HEK293 (cell line): Measurements from ENCODE around the gene ARHGAP28.

Source experiments
- CTCF ChIA-PET: fragments of 350-600 bp; formaldehyde crosslinking; extraction: SDS; loops from one replicate; lab custom pipeline; 2021; ENCODE audit warnings: antibody characterized with exemption; lab: Yijun Ruan, JAX
- POLR2A ChIA-PET: fragments of 300-600 bp; formaldehyde crosslinking; extraction: SDS; loops from one replicate; lab custom pipeline; 2020; ENCODE audit warnings: antibody characterized with exemption, inconsistent platforms; lab: Yijun Ruan, JAX
- H3K27ac ChIP-seq: fragments of 200-500 bp; sonication (Bioruptor generic); 2 replicates; pipeline ENCODE4 v1.5.1; 2014; ENCODE audit warnings: low read depth, low read length, control low read depth, inconsistent platforms; ENCODE audit errors: extremely low read depth
- H3K36me3 ChIP-seq, 2 experiments: fragments of 200-500 bp in 1 of 2; sonication (Bioruptor generic) in 1 of 2; 1 replicate in 1 of 2; 2 replicates in 1 of 2; pipeline ENCODE4 v1.5.1; 2014 to 2017; ENCODE audit warnings: inconsistent platforms in 2 of 2, low read length in 2 of 2; ENCODE audit not compliant: control insufficient read depth in 2 of 2, insufficient read depth in 1 of 2
- H3K4me1 ChIP-seq: fragments of 200-500 bp; sonication (Bioruptor generic); 2 replicates; pipeline ENCODE4 v1.5.1; 2014; ENCODE audit warnings: mild to moderate bottlenecking, low read length, inconsistent platforms; ENCODE audit not compliant: control insufficient read depth, insufficient read depth
- H3K4me3 ChIP-seq: 2 replicates; pipeline ENCODE4 v1.5.1; 2011; ENCODE audit warnings: low read depth, mild to moderate bottlenecking, control low read depth, low read length, moderate library complexity
- H3K9me3 ChIP-seq: fragments of 200-500 bp; sonication (Bioruptor generic); 2 replicates; pipeline ENCODE4 v1.5.1; 2014; ENCODE audit warnings: low read depth, low read length, inconsistent platforms; ENCODE audit not compliant: control insufficient read depth, insufficient read depth
- BCL11A ChIP-seq: fragments of 450-650 bp; formaldehyde crosslinking; IDR thresholded peaks from 2 replicates; pipeline ENCODE4 v1.5.1; 2016; ENCODE audit warnings: low read depth, missing biosample characterization, missing genetic modification characterization
- GLI4 ChIP-seq: fragments of 450-650 bp; formaldehyde crosslinking; IDR thresholded peaks from 2 replicates; pipeline ENCODE4 v1.5.1; 2016; ENCODE audit warnings: missing biosample characterization, missing genetic modification characterization
- HOXD13 ChIP-seq: sonication (generic); formaldehyde crosslinking; IDR thresholded peaks from 2 replicates; pipeline ENCODE4 v1.8.0; 2022; ENCODE audit warnings: missing genetic modification reagents, borderline replicate concordance
- KLF10 ChIP-seq: fragments of 450-650 bp; IDR thresholded peaks from 2 replicates; pipeline ENCODE4 v1.5.1; 2018; ENCODE audit warnings: missing biosample characterization, mild to moderate bottlenecking, missing genetic modification characterization
- KLF9 ChIP-seq: fragments of 450-650 bp; formaldehyde crosslinking; IDR thresholded peaks from 2 replicates; pipeline ENCODE4 v1.5.1; 2016; ENCODE audit warnings: missing biosample characterization, missing genetic modification characterization, low read depth
- OSR2 ChIP-seq: fragments of 450-650 bp; formaldehyde crosslinking; IDR thresholded peaks from 2 replicates; pipeline ENCODE4 v1.5.1; 2016; ENCODE audit warnings: missing biosample characterization, missing genetic modification characterization
- PRDM1 ChIP-seq: fragments of 450-650 bp; formaldehyde crosslinking; IDR thresholded peaks from 2 replicates; pipeline ENCODE4; 2016; ENCODE audit warnings: missing biosample characterization, missing genetic modification characterization
- SP2 ChIP-seq: fragments of 450-650 bp; formaldehyde crosslinking; IDR thresholded peaks from 2 replicates; pipeline ENCODE4 v1.5.1; 2016; ENCODE audit warnings: missing biosample characterization, missing genetic modification characterization
- TCF7L2 ChIP-seq: IDR thresholded peaks from 2 replicates; pipeline ENCODE4 v1.6.1; 2011; ENCODE audit warnings: low read depth, mild to moderate bottlenecking, inconsistent platforms, low read length, moderate library complexity, borderline replicate concordance
- WT1 ChIP-seq: fragments of 450-650 bp; formaldehyde crosslinking; IDR thresholded peaks from 2 replicates; pipeline ENCODE4 v1.5.1; 2016; ENCODE audit warnings: missing biosample characterization, missing genetic modification characterization
- ZEB2 ChIP-seq: fragments of 450-650 bp; formaldehyde crosslinking; IDR thresholded peaks from 2 replicates; pipeline ENCODE4 v1.5.1; 2016; ENCODE audit warnings: missing biosample characterization, missing genetic modification characterization
- ZFP69B ChIP-seq: fragments of 450-650 bp; formaldehyde crosslinking; IDR thresholded peaks from 2 replicates; pipeline ENCODE4 v1.5.1; 2016; ENCODE audit warnings: missing biosample characterization, missing genetic modification characterization
- ZIC2 ChIP-seq: fragments of 450-650 bp; formaldehyde crosslinking; IDR thresholded peaks from 2 replicates; pipeline ENCODE4 v1.5.1; 2016; ENCODE audit warnings: missing biosample characterization, missing genetic modification characterization
- ZNF114 ChIP-seq: fragments of 450-650 bp; formaldehyde crosslinking; IDR thresholded peaks from 2 replicates; pipeline ENCODE4 v1.5.0; 2017; ENCODE audit warnings: missing biosample characterization, missing genetic modification characterization
- ZNF202 ChIP-seq: fragments of 450-650 bp; formaldehyde crosslinking; IDR thresholded peaks from 2 replicates; pipeline ENCODE4 v1.5.1; 2016; ENCODE audit warnings: missing biosample characterization, missing genetic modification characterization, borderline replicate concordance
- ZNF37A ChIP-seq: fragments of 450-650 bp; IDR thresholded peaks from 2 replicates; pipeline ENCODE4 v1.5.1; 2018; ENCODE audit warnings: missing biosample characterization, missing genetic modification characterization
- ZNF404 ChIP-seq: fragments of 450-650 bp; formaldehyde crosslinking; IDR thresholded peaks from 2 replicates; pipeline ENCODE4 v1.5.1; 2017; ENCODE audit warnings: missing biosample characterization, missing genetic modification characterization
- ZNF416 ChIP-seq: fragments of 450-650 bp; formaldehyde crosslinking; IDR thresholded peaks from 2 replicates; pipeline ENCODE4 v1.5.1; 2016; ENCODE audit warnings: missing biosample characterization, missing genetic modification characterization
- ZNF561 ChIP-seq: fragments of 450-650 bp; IDR thresholded peaks from 2 replicates; pipeline ENCODE4 v1.5.1; 2018; ENCODE audit warnings: missing biosample characterization, missing genetic modification characterization, borderline replicate concordance
- ZNF658 ChIP-seq: fragments of 450-650 bp; formaldehyde crosslinking; IDR thresholded peaks from 2 replicates; pipeline ENCODE4; 2016; ENCODE audit warnings: missing biosample characterization, missing genetic modification characterization
- ZNF701 ChIP-seq: fragments of 450-650 bp; formaldehyde crosslinking; IDR thresholded peaks from 2 replicates; pipeline ENCODE4 v1.5.1; 2016; ENCODE audit warnings: missing biosample characterization, missing genetic modification characterization
- ZNF768 ChIP-seq: fragments of 450-650 bp; formaldehyde crosslinking; IDR thresholded peaks from 2 replicates; pipeline ENCODE4 v1.5.1; 2018; ENCODE audit warnings: missing biosample characterization, mild to moderate bottlenecking, missing genetic modification characterization
- ZSCAN23 ChIP-seq: fragments of 450-650 bp; formaldehyde crosslinking; IDR thresholded peaks from 2 replicates; pipeline ENCODE4 v1.5.1; 2016; ENCODE audit warnings: missing biosample characterization, missing genetic modification characterization
- ZXDB ChIP-seq: fragments of 450-650 bp; formaldehyde crosslinking; IDR thresholded peaks from 2 replicates; pipeline ENCODE4 v1.5.1; 2016; ENCODE audit warnings: missing biosample characterization, missing genetic modification characterization
- TF ChIP-seq, protein P1 (sequence below): fragments of 450-650 bp; formaldehyde crosslinking; IDR thresholded peaks from 2 replicates; pipeline ENCODE4 v1.5.1; 2017; ENCODE audit warnings: missing biosample characterization, missing genetic modification characterization
- TF ChIP-seq, protein P2 (sequence below): fragments of 450-650 bp; formaldehyde crosslinking; IDR thresholded peaks from 2 replicates; pipeline ENCODE4 v1.5.1; 2017; ENCODE audit warnings: missing biosample characterization, missing genetic modification characterization
- TF ChIP-seq, protein P3 (sequence below): fragments of 450-650 bp; formaldehyde crosslinking; IDR thresholded peaks from 2 replicates; pipeline ENCODE4 v1.5.1; 2016; ENCODE audit warnings: missing biosample characterization, missing genetic modification characterization
- TF ChIP-seq, protein P4 (sequence below): sonication (generic); formaldehyde crosslinking; IDR thresholded peaks from 2 replicates; pipeline ENCODE4 v1.8.1; 2022; ENCODE audit warnings: mild to moderate bottlenecking, moderate library complexity, missing genetic modification reagents

Gene ARHGAP28

DNA sequence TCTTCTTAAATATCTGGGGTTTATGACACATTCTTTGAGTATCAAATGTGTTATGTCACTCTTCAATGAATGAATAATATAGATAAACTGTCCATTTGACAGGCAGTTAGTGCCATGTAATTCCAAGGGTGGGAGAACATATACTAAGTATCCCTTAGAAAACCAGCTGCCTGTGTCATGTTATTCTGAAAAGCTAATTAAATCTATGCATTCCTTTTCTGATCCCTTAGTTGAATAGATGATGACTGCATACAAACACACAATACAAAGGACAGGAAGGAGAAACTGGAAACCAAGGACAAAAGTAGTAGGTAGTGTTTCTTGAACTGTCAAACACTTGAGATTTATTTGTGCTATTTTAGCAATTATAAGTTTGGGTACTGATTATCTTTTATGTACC is 8.3 kb downstream of the ARHGAP28 start (continued):
- TF ChIP-seq ZNF701: no peak
- TF ChIP-seq ZNF768 (tag by site-specific recombination): no peak
- no peak for TF ChIP-seq ZNF114 (tag by site-specific recombination)
- no peak for TF ChIP-seq ZNF404 (tag by site-specific recombination)
- no peak for TF ChIP-seq SP2 (tag by site-specific recombination)
- no peak for TF ChIP-seq ZIC2 (tag by site-specific recombination)
- peak; percentile 55; the same call in 1 of the 2 replicates for TF ChIP-seq ZEB2 (tag by site-specific recombination)
- TF ChIP-seq HOXD13 (CRISPR knock-in tag): no peak
- peak; percentile 55; the same call in 1 of the 2 replicates for TF ChIP-seq KLF10 (tag by site-specific recombination)
- TF ChIP-seq ZNF37A (tag by site-specific recombination): no peak
- no peak for TF ChIP-seq ZSCAN23
- TF ChIP-seq ZXDB: peak; percentile 66; the same call in 1 of the 2 replicates
- TF ChIP-seq GLI4 (tag by site-specific recombination): no peak
- TF ChIP-seq WT1 (tag by site-specific recombination): 0 out of 2 replicates have a peak, but pooled peaks have one; percentile 17
- peak; percentile 66 for TF ChIP-seq OSR2 (tag by site-specific recombination)

DNA sequence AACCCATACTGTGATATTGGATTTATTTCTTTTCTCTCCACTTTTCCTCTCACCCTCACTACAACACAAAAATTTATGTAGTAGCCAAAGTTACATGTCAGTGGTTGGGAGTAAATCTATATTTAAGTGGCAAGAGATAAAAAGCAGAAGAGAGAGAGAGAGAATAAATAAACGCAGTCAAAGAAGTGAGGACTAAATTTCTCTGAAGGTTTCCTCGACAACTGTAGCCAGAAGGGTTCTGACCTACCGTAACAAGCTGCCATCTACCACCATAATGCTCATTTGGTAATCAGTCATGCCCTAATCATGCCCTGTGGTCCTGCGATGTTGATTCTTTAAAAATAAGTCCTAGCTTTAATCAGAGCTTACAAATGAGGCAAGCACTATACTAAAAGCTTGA is 9.1 kb downstream of the ARHGAP28 start:
- no peaks in the 10 kb centered on the region for H3K36me3 ChIP-seq
- no peak overlapping the region for H3K4me3 ChIP-seq
- peak overlapping the region; percentile 47; the same call in 1 of the 2 replicates for H3K27ac ChIP-seq
- H3K9me3 ChIP-seq: no peaks in the 10 kb centered on the region
- POLR2A ChIA-PET: no interaction called here
- TF ChIP-seq KLF9 (tag by site-specific recombination) (no peak), PRDM1 (tag by site-specific recombination) (0 out of 2 replicates have a peak, but pooled peaks have one; percentile 9), ZNF416 (no peak)
- TF ChIP-seq, protein P1, sequence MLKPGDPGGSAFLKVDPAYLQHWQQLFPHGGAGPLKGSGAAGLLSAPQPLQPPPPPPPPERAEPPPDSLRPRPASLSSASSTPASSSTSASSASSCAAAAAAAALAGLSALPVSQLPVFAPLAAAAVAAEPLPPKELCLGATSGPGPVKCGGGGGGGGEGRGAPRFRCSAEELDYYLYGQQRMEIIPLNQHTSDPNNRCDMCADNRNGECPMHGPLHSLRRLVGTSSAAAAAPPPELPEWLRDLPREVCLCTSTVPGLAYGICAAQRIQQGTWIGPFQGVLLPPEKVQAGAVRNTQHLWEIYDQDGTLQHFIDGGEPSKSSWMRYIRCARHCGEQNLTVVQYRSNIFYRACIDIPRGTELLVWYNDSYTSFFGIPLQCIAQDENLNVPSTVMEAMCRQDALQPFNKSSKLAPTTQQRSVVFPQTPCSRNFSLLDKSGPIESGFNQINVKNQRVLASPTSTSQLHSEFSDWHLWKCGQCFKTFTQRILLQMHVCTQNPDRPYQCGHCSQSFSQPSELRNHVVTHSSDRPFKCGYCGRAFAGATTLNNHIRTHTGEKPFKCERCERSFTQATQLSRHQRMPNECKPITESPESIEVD (tag by site-specific recombination): 0 out of 2 replicates have a peak, but pooled peaks have one; percentile 6
- TF ChIP-seq, all 188 proteins: peak for 2
- CTCF ChIA-PET: no interaction called here
- peaks cover 63% of the 10 kb centered on the region for H3K4me1 ChIP-seq

DNA sequence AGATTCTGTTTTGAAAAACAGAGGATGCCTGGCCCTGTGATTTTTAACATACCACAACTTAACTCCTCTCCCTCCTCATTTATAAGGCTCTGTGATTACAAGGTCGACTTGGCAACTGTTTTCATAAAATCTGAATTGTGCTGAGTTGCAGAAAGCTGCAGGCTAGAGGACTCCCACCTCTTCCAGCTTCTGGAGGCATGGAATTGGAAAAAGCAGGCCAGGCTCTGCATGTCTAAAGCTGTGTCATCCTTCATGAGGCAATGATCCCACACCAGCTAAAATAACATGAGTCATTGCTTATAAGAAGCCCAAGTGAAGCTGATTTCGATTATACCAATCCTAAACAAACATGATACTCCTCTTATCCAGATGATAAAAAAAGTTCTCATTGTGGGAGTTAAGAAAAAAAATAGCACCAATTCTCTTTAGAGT is 11.7 kb downstream of the ARHGAP28 start:
- CTCF ChIA-PET: interaction anchor here (1.1 to 1.8 kb wide), 2 partner anchors 10 to 199 kb away, joined by 3 to 7 read pairs; no protein-coding TSS in a partner anchor
- H3K27ac ChIP-seq: peak overlapping the region; percentile 64; the same call in 1 of the 2 replicates
- H3K4me3 ChIP-seq: no peak overlapping the region
- POLR2A ChIA-PET: interaction anchor here (1.4 kb wide), 1 partner anchor 10 kb away, joined by 6 read pairs; no protein-coding TSS in a partner anchor
- H3K9me3 ChIP-seq: no peaks in the 10 kb centered on the region
- no peaks in the 10 kb centered on the region for H3K36me3 ChIP-seq
- H3K4me1 ChIP-seq: peaks cover 54% of the 10 kb centered on the region
- TF ChIP-seq ZNF416 (no peak), ZNF561 (no peak), ZNF658 (no peak), SP2 (tag by site-specific recombination) (no peak), ZFP69B (tag by site-specific recombination) (no peak), BCL11A (tag by site-specific recombination) (no peak), ZNF202 (no peak), TCF7L2 (no peak)
- TF ChIP-seq, protein P2, sequence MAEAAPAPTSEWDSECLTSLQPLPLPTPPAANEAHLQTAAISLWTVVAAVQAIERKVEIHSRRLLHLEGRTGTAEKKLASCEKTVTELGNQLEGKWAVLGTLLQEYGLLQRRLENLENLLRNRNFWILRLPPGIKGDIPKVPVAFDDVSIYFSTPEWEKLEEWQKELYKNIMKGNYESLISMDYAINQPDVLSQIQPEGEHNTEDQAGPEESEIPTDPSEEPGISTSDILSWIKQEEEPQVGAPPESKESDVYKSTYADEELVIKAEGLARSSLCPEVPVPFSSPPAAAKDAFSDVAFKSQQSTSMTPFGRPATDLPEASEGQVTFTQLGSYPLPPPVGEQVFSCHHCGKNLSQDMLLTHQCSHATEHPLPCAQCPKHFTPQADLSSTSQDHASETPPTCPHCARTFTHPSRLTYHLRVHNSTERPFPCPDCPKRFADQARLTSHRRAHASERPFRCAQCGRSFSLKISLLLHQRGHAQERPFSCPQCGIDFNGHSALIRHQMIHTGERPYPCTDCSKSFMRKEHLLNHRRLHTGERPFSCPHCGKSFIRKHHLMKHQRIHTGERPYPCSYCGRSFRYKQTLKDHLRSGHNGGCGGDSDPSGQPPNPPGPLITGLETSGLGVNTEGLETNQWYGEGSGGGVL: peak; percentile 63
- TF ChIP-seq, protein P3, sequence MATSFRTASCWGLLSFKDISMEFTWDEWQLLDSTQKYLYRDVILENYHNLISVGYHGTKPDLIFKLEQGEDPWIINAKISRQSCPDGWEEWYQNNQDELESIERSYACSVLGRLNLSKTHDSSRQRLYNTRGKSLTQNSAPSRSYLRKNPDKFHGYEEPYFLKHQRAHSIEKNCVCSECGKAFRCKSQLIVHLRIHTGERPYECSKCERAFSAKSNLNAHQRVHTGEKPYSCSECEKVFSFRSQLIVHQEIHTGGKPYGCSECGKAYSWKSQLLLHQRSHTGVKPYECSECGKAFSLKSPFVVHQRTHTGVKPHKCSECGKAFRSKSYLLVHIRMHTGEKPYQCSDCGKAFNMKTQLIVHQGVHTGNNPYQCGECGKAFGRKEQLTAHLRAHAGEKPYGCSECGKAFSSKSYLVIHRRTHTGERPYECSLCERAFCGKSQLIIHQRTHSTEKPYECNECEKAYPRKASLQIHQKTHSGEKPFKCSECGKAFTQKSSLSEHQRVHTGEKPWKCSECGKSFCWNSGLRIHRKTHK: no peak
- TF ChIP-seq, protein P4, sequence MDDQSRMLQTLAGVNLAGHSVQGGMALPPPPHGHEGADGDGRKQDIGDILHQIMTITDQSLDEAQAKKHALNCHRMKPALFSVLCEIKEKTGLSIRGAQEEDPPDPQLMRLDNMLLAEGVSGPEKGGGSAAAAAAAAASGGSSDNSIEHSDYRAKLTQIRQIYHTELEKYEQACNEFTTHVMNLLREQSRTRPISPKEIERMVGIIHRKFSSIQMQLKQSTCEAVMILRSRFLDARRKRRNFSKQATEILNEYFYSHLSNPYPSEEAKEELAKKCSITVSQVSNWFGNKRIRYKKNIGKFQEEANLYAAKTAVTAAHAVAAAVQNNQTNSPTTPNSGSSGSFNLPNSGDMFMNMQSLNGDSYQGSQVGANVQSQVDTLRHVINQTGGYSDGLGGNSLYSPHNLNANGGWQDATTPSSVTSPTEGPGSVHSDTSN (CRISPR knock-in tag): no peak
